NCI-H526 (cell line): ENCODE measurements around the gene NUDCD3.
"Not testable (repeated sequence)": the region's sequence is repeated elsewhere in the genome, so short reads cannot be mapped to it uniquely, and the experiment has no call there.

Experiments
- DNase-seq, 2 experiments: peaks; one replicate each; lab custom pipeline; 2025; lab: John Stamatoyannopoulos, UW

The NUDCD3 gene

GRCh38 chr7:44447874-44448425 is 42.5 kb downstream of the NUDCD3 start:
- DNase-seq, result no peak

- no peak for DNase-seq
Observed at GRCh38 chr7:44445986-44446671, 44.3 kb downstream of the NUDCD3 start.

- no peak for DNase-seq
Observed at GRCh38 chr7:44441079-44441478, 49.4 kb downstream of the NUDCD3 start.

- no peak for DNase-seq
Observed at GRCh38 chr7:44440577-44441078, 49.8 kb downstream of the NUDCD3 start.

GRCh38 chr7:44439926-44440325 is 50.5 kb downstream of the NUDCD3 start:
- DNase-seq, result no peak

GRCh38 chr7:44438816-44439215 is 51.6 kb downstream of the NUDCD3 start:
- no peak for DNase-seq

GRCh38 chr7:44434201-44434600 is 56.3 kb downstream of the NUDCD3 start:
- no peak for DNase-seq

- DNase-seq, result no peak
Observed at GRCh38 chr7:44433255-44434022, 57.0 kb downstream of the NUDCD3 start.

- no peak for DNase-seq
Observed at GRCh38 chr7:44432381-44432977, 58.0 kb downstream of the NUDCD3 start.

GRCh38 chr7:44431091-44431608 is 59.3 kb downstream of the NUDCD3 start:
- DNase-seq, result peak in 1 of 2 experiments; percentile 13

GRCh38 chr7:44430054-44430453 is 60.4 kb downstream of the NUDCD3 start:
- no peak for DNase-seq

GRCh38 chr7:44424762-44425161 is 65.7 kb downstream of the NUDCD3 start:
- not testable (repeated sequence) for DNase-seq

GRCh38 chr7:44416941-44417340 is 73.5 kb downstream of the NUDCD3 start:
- no peak for DNase-seq

- DNase-seq, result no peak
Observed at GRCh38 chr7:44415510-44415909, 74.9 kb downstream of the NUDCD3 start.

GRCh38 chr7:44415047-44415446 is 75.4 kb downstream of the NUDCD3 start:
- no peak for DNase-seq

- no peak for DNase-seq
Observed at GRCh38 chr7:44411306-44411705, 79.2 kb downstream of the NUDCD3 start.

GRCh38 chr7:44408596-44408995 is 81.9 kb downstream of the NUDCD3 start:
- DNase-seq, result no peak

GRCh38 chr7:44403775-44404174 is 86.7 kb downstream of the NUDCD3 start:
- DNase-seq, result no peak

- no peak for DNase-seq
Observed at GRCh38 chr7:44403176-44403759, 87.2 kb downstream of the NUDCD3 start.

GRCh38 chr7:44402401-44403060 is 87.9 kb downstream of the NUDCD3 start:
- DNase-seq, result no peak

GRCh38 chr7:44401692-44402091 is 88.8 kb downstream of the NUDCD3 start:
- no peak for DNase-seq
